IMR-90 (cell line): ENCODE results near the gene NFATC1. TPM values are rescaled to one million over a fixed set of nuclear protein-coding genes. Genes with fewer than 3 reads are reported as not detected.

Source experiments
- ATAC-seq: fragments of 200-7000 bp; cut with Tn5 transposase; 2 replicates; pipeline ENCODE4 v1.9.1; 2020; ENCODE audit warnings: low read depth, mild to moderate bottlenecking, moderate library complexity
- BruUV-seq: library from RNA; stranded (reverse); fragments of 400-500 nt; replicated peaks from 2 replicates; lab custom pipeline; 2021; lab: Mats Ljungman, UMichigan
- CTCF ChIA-PET: fragments of 300-600 bp; formaldehyde crosslinking; extraction: SDS; loops from one replicate; lab custom pipeline; 2021; ENCODE audit warnings: antibody characterized with exemption; lab: Yijun Ruan, JAX
- POLR2A ChIA-PET: fragments of 300-600 bp; sonication (Branson Sonifier 250); formaldehyde crosslinking; loops from one replicate; lab custom pipeline; 2022; ENCODE audit warnings: antibody characterized with exemption; ENCODE audit not compliant: unreplicated experiment; lab: Charles Lee
- DNase-seq: peaks from one replicate; pipeline ENCODE4 v3.0.0; 2013
- H2AFZ ChIP-seq: replicated peaks from 2 replicates; pipeline ENCODE3; 2013; ENCODE audit warnings: low read length, mild to moderate bottlenecking; ENCODE audit not compliant: poor library complexity
- H2AK5ac ChIP-seq: 2 replicates; pipeline ENCODE4 v1.6.1; 2013; ENCODE audit warnings: low read depth, low read length, inconsistent platforms
- H2AK9ac ChIP-seq: replicated peaks from 2 replicates; pipeline ENCODE3; 2013; ENCODE audit warnings: mild to moderate bottlenecking, low read depth, low read length, moderate library complexity; ENCODE audit not compliant: poor library complexity
- H2BK120ac ChIP-seq: 2 replicates; pipeline ENCODE4 v1.6.1; 2013; ENCODE audit warnings: low read depth, low read length, inconsistent platforms
- H2BK15ac ChIP-seq: 3 replicates; pipeline ENCODE4 v1.6.1; 2013; ENCODE audit warnings: low read depth, low read length, inconsistent platforms
- H2BK20ac ChIP-seq: 2 replicates; pipeline ENCODE4 v1.6.1; 2013; ENCODE audit warnings: low read depth, mild to moderate bottlenecking, inconsistent platforms, low read length, moderate library complexity
- H2BK5ac ChIP-seq: 2 replicates; pipeline ENCODE4 v1.6.1; 2013; ENCODE audit warnings: mild to moderate bottlenecking, low read depth, low read length, inconsistent platforms; ENCODE audit not compliant: poor library complexity, severe bottlenecking
- H3K14ac ChIP-seq: replicated peaks from 2 replicates; pipeline ENCODE4 v1.6.1; 2013; ENCODE audit warnings: low read depth, low read length, inconsistent platforms
- H3K18ac ChIP-seq: 2 replicates; pipeline ENCODE4 v1.6.1; 2013; ENCODE audit warnings: low read depth, low read length, control low read depth
- H3K23ac ChIP-seq: 2 replicates; pipeline ENCODE4 v1.6.1; 2013; ENCODE audit warnings: low read depth, low read length, inconsistent platforms
- H3K27ac ChIP-seq: 2 replicates; pipeline ENCODE4 v1.5.1; 2013; ENCODE audit warnings: mild to moderate bottlenecking, control low read depth, low read length; ENCODE audit not compliant: insufficient read depth
- H3K27me3 ChIP-seq: 2 replicates; pipeline ENCODE4 v1.6.1; 2013; ENCODE audit warnings: low read length; ENCODE audit not compliant: control insufficient read depth, insufficient read depth
- H3K36me3 ChIP-seq: 2 replicates; pipeline ENCODE4 v1.6.1; 2013; ENCODE audit warnings: low read length, mixed read lengths; ENCODE audit not compliant: control insufficient read depth, insufficient read depth
- H3K4ac ChIP-seq: 2 replicates; pipeline ENCODE4 v1.6.1; 2013; ENCODE audit warnings: low read depth, low read length, inconsistent platforms
- H3K4me1 ChIP-seq: 2 replicates; pipeline ENCODE4 v1.6.1; 2013; ENCODE audit warnings: low read length, mixed read lengths; ENCODE audit not compliant: control insufficient read depth, insufficient read depth
- H3K4me2 ChIP-seq: 2 replicates; pipeline ENCODE4 v1.6.1; 2013; ENCODE audit warnings: low read depth, mild to moderate bottlenecking, control low read depth, low read length, moderate library complexity
- H3K4me3 ChIP-seq: 2 replicates; pipeline ENCODE4 v1.5.1; 2013; ENCODE audit warnings: low read depth, mild to moderate bottlenecking, control low read depth, low read length, moderate library complexity; ENCODE audit not compliant: insufficient read depth
- H3K56ac ChIP-seq: 2 replicates; pipeline ENCODE4 v1.6.1; 2013; ENCODE audit warnings: low read length, inconsistent platforms; ENCODE audit not compliant: insufficient read depth; ENCODE audit errors: extremely low read depth
- H3K79me1 ChIP-seq, 2 experiments: 2 replicates each; pipeline ENCODE4 v1.6.1; 2013; ENCODE audit warnings: low read length in 2 of 2, inconsistent platforms in 1 of 2, low read depth in 1 of 2
- H3K9ac ChIP-seq: 2 replicates; pipeline ENCODE4 v1.6.1; 2013; ENCODE audit warnings: low read depth, low read length, control low read depth
- H3K9me1 ChIP-seq: 2 replicates; pipeline ENCODE4 v1.6.1; 2013; ENCODE audit warnings: low read length, inconsistent platforms; ENCODE audit not compliant: insufficient read depth
- H3K9me3 ChIP-seq: 2 replicates; pipeline ENCODE4 v1.6.1; 2013; ENCODE audit warnings: low read length; ENCODE audit not compliant: control insufficient read depth, insufficient read depth
- H4K20me1 ChIP-seq: 2 replicates; pipeline ENCODE4 v1.6.1; 2013; ENCODE audit warnings: low read length, inconsistent platforms; ENCODE audit not compliant: insufficient read depth
- H4K5ac ChIP-seq: 2 replicates; pipeline ENCODE4 v1.6.1; 2013; ENCODE audit warnings: mild to moderate bottlenecking, low read depth, low read length, control low read depth
- H4K8ac ChIP-seq, 2 experiments: 2 replicates each; pipeline ENCODE4 v1.6.1; 2013; ENCODE audit warnings: low read depth in 2 of 2, low read length in 2 of 2, control low read depth in 1 of 2, inconsistent platforms in 1 of 2
- H4K91ac ChIP-seq: 2 replicates; pipeline ENCODE4 v1.6.1; 2013; ENCODE audit warnings: low read depth, low read length, inconsistent platforms; ENCODE audit not compliant: insufficient read depth
- FOS ChIP-seq: fragments of 150-350 bp; IDR thresholded peaks from 2 replicates; pipeline ENCODE4 v1.6.1; 2016; ENCODE audit warnings: low read depth, low read length
- NFE2L2 ChIP-seq: fragments of 150-350 bp; IDR thresholded peaks from 2 replicates; pipeline ENCODE4 v1.6.1; 2016; ENCODE audit warnings: low read depth, mild to moderate bottlenecking, low read length
- RAD21 ChIP-seq: IDR thresholded peaks from 2 replicates; pipeline ENCODE4 v1.6.1; 2012; ENCODE audit warnings: low read length, improper control_type of control experiment
- WGBS, 2 experiments: methylation state at CpG; one replicate each; pipeline versions ENCODE4 v1.1.5 to v1.1.7; 2013; ENCODE audit warnings: missing lambda C conversion rate in 2 of 2; ENCODE audit not compliant: insufficient read length in 1 of 2; ENCODE audit errors: extremely low coverage in 2 of 2; 5-methylcytosine and 5-hydroxymethylcytosine counted together
- dilution Hi-C: fragments of 300-500 bp; cut with HindIII; formaldehyde crosslinking; loops from one replicate; pipeline ENCODE4 v1.14.3; 2018; ENCODE audit warnings: low sequenced_read_pairs; ENCODE audit not compliant: unreplicated experiment
- in situ Hi-C: fragments of 300-500 bp; cut with MboI; formaldehyde crosslinking; loops from 3 replicates; pipeline ENCODE4 v1.14.3; 2019; ENCODE audit warnings: low sequenced_read_pairs, inconsistent platforms, mixed read lengths
- intact Hi-C: fragments of 100-400 bp; cut with micrococcal nuclease; formaldehyde crosslinking; loops from 2 replicates; pipeline ENCODE4 v1.10.0; 2022
- polyA plus RNA-seq, 3 experiments: library from polyadenylated mRNA; depleted of rRNA; stranded (reverse); fragments of >200 nt; gene quantifications; 2 replicates each; pipeline ENCODE4 v1.2.3, GENCODE V29; 2012; ENCODE audit warnings: low replicate concordance in 1 of 3
- total RNA-seq: library from RNA; depleted of rRNA; stranded (reverse); fragments of >200 nt; gene quantifications from 2 replicates; pipeline ENCODE4 v1.2.3, GENCODE V29; 2012
- TF ChIP-seq, protein P1 (sequence below): conservative IDR thresholded peaks from 2 replicates; pipeline ENCODE4 v1.5.1; 2012; ENCODE audit warnings: mild to moderate bottlenecking, low read depth, low read length, improper control_type of control experiment
- TF ChIP-seq, protein P2 (sequence below): fragments of 150-350 bp; IDR thresholded peaks from 2 replicates; pipeline ENCODE4 v1.6.1; 2016; ENCODE audit warnings: low read depth, mild to moderate bottlenecking, low read length, moderate library complexity, borderline replicate concordance

Gene NFATC1
- total and polyA plus RNA-seq, 2 of the 4 experiments (the other 2 are of a cell fraction): 0.36 to 1.8 TPM

DNA sequence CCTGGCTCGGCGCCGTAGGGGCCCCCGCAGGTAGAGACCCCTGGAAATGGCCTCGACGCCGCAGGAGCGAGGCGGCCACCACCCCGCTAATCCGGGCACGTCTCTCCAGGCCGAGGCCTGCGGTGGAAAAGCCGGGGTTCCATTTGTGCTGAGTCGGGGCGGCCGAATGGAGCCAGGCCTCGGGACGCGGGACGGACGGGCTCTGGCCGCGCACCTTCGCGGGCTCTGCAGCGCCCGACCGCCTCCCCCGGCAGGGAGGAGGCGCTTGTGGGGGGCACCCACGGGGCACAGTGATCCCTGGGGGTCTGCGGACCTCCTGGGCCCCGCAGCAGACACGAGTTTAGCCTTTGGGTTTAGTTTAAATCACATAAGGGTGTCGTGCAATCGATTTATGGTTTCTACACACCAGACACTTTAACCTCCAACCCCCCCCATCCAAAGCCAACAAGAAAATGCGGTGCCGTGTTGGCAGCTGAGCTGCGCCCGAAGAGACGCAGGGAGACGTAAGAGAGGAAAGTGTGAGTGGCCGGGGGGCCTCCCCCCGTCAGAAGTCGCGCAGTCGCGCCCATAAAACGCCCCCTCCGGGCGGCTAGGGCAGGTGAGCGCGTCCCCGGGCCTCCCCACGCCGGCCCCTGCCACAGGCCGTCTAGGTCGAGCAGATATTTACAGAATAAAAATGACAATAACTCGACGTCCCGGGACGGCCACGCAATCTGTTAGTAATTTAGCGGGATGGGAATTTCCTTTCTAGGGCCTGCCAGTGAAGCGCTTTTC lies 1.0 kb upstream of the NFATC1 start:
- H2AK5ac ChIP-seq: no peak overlapping the region
- DNase-seq: peak; percentile 49
- peak overlapping the region; percentile 79 for H2AFZ ChIP-seq
- no peak overlapping the region for H3K14ac ChIP-seq
- no peak overlapping the region for H4K91ac ChIP-seq
- no TSS peak for BruUV-seq
- CTCF ChIA-PET: no interaction called here
- ATAC-seq: no peak
- no peak overlapping the region for H2BK15ac ChIP-seq
- no peaks in the 10 kb centered on the region for H3K79me1 ChIP-seq
- POLR2A ChIA-PET: no interaction called here
- H2BK120ac ChIP-seq: no peak overlapping the region
- in situ Hi-C loops (no loop called here), intact Hi-C loops (no loop called here), dilution Hi-C loops (no loop called here)
- H4K5ac ChIP-seq: no peak overlapping the region
- 3% methylated on average over 19 of the region's 67 CpGs; no CpG with 5 or more reads in 1 of the 2 experiments for WGBS, 2 experiments
- H3K4ac ChIP-seq: no peak overlapping the region
- H2BK20ac ChIP-seq: no peak overlapping the region
- H2BK5ac ChIP-seq: no peak overlapping the region
- no peak overlapping the region for H3K56ac ChIP-seq
- H4K20me1 ChIP-seq: no peaks in the 10 kb centered on the region
- no peak overlapping the region for H3K9ac ChIP-seq
- no peaks in the 10 kb centered on the region for H3K36me3 ChIP-seq
- no peak overlapping the region for H3K18ac ChIP-seq
- no peaks in the 10 kb centered on the region for H3K9me3 ChIP-seq
- no peak overlapping the region for H3K27ac ChIP-seq
- no peak overlapping the region for H4K8ac ChIP-seq
- no peak overlapping the region for H3K4me2 ChIP-seq
- peaks cover 19% of the 10 kb centered on the region for H3K27me3 ChIP-seq
- no peak overlapping the region for H2AK9ac ChIP-seq
- H3K23ac ChIP-seq: no peak overlapping the region
- no peak overlapping the region for H3K4me3 ChIP-seq
- no peak for TF ChIP-seq RAD21
- no peak for TF ChIP-seq FOS
- TF ChIP-seq, protein P1, sequence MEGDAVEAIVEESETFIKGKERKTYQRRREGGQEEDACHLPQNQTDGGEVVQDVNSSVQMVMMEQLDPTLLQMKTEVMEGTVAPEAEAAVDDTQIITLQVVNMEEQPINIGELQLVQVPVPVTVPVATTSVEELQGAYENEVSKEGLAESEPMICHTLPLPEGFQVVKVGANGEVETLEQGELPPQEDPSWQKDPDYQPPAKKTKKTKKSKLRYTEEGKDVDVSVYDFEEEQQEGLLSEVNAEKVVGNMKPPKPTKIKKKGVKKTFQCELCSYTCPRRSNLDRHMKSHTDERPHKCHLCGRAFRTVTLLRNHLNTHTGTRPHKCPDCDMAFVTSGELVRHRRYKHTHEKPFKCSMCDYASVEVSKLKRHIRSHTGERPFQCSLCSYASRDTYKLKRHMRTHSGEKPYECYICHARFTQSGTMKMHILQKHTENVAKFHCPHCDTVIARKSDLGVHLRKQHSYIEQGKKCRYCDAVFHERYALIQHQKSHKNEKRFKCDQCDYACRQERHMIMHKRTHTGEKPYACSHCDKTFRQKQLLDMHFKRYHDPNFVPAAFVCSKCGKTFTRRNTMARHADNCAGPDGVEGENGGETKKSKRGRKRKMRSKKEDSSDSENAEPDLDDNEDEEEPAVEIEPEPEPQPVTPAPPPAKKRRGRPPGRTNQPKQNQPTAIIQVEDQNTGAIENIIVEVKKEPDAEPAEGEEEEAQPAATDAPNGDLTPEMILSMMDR: no peak
- TF ChIP-seq NFE2L2: no peak
- TF ChIP-seq, protein P2, sequence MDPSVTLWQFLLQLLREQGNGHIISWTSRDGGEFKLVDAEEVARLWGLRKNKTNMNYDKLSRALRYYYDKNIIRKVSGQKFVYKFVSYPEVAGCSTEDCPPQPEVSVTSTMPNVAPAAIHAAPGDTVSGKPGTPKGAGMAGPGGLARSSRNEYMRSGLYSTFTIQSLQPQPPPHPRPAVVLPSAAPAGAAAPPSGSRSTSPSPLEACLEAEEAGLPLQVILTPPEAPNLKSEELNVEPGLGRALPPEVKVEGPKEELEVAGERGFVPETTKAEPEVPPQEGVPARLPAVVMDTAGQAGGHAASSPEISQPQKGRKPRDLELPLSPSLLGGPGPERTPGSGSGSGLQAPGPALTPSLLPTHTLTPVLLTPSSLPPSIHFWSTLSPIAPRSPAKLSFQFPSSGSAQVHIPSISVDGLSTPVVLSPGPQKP: no peak
- H3K9me1 ChIP-seq: no peaks in the 10 kb centered on the region
- peaks cover 5% of the 10 kb centered on the region for H3K4me1 ChIP-seq
